GM21737 (cell line): ENCODE data around the gene ENOX1.

Experiments used
- ATAC-seq: cut with Tn5 transposase; IDR thresholded peaks from one replicate; pipeline ENCODE4 v1.9.1; 2021; ENCODE audit warnings: mild to moderate bottlenecking, moderate library complexity; ENCODE audit not compliant: unreplicated experiment

The ENOX1 gene

DNA sequence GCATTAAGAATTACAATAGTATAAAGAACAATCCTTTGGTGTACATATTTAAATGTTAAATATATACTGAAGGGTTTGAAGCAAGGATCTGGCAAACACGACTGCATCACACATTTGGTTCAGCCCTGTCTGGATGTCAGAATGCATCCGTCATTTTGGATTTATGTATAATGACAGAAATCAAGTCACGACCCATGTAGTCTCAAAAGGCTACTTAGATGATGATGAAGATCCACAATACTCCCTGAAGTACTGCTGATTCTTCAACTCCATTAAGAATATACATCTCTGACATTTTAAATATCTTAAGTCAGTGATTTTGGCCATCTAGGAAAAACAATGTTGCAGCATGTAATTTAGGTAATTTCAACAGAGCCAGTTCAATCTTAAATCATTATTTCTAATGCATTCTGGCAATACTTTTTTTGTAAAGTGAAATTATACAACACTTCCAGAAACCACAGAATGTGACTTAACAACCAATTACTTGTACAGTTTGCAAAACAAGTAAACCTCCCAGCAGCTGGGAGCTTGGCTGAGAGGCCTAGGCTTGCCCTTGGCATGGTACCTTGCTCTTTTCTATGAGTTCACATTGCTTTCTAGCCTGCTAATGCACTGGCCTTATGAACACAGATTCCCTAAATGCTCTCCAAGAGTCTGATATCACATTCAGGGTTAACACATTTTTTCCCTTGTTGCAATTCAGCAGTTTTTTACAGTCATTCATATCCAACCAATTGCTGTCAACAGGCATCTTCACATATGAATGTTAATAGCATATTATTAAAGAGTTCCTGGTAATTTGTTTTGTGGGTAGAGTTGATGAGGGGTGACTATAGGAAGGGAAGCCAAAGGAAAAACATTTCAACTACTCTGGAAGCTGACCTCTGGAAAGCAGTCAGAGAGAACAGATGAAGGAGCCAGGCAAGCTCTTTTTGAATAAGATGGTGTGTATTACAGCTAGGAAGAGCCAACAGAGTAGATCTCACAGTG is 175.2 kb downstream of the ENOX1 start:
- no peak for ATAC-seq

- no peak for ATAC-seq
Observed at GRCh38 chr13:43608400-43609137, 178.2 kb downstream of the ENOX1 start.

- ATAC-seq: no peak
Observed at GRCh38 chr13:43597599-43597945, 189.2 kb downstream of the ENOX1 start.

DNA sequence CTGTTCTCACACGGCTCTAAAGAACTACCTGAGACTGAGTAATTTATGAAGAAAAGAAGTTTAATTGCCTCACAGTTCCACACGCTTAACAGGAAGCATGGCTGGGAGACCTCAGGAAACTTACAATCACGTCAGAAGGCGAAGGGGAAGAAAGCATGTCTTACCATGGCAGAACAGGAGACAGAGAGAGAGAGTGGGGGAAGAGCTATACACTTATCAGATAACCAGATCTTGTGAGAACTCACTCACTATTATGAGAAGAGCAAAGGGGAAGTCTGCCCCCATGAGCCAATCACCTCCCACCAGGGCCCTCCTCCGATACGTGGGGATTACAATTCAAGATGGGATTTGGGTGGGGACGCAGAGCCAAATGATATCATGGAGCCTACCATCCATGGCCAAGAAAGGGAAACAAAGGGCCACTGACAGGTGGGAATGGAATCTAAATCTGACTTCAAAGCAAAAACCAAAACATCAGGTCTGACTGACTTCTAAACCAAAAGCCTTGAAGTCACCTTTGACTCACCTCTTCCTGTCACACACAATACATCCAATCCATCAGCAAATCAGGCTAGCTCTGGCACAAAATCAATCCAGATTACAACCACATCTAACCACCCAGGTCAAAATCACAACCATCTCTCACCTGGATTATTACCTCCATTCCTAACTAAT is 189.7 kb downstream of the ENOX1 start:
- ATAC-seq: no peak

- ATAC-seq: no peak
Observed at GRCh38 chr13:43596006-43596405, 190.8 kb downstream of the ENOX1 start.

GRCh38 chr13:43587376-43587775 is 199.4 kb downstream of the ENOX1 start:
- no peak for ATAC-seq

GRCh38 chr13:43584751-43585150 is 202.0 kb downstream of the ENOX1 start:
- no peak for ATAC-seq

GRCh38 chr13:43583321-43583720 is 203.5 kb downstream of the ENOX1 start:
- ATAC-seq: no peak

DNA sequence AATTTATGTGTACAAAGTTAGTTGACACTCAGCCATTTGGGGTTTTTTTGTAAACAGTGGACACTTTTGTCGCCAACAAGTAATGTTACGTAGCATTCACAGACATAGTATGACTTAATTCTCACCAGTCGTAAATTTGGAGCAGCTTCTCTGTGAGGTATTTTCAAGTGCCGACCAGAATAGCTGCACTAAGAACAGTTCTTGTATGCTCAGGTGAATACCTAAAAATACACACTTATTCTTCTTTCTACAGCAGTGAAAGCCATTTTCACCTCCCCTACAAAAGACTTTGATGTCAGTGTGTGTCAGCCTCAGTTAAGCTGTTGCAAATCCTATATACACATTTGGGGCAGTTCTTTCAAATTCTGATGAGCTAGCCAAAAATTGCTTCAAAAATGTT is 206.5 kb downstream of the ENOX1 start:
- ATAC-seq: no peak

- no peak for ATAC-seq
Observed at GRCh38 chr13:43579321-43579720, 207.5 kb downstream of the ENOX1 start.

DNA sequence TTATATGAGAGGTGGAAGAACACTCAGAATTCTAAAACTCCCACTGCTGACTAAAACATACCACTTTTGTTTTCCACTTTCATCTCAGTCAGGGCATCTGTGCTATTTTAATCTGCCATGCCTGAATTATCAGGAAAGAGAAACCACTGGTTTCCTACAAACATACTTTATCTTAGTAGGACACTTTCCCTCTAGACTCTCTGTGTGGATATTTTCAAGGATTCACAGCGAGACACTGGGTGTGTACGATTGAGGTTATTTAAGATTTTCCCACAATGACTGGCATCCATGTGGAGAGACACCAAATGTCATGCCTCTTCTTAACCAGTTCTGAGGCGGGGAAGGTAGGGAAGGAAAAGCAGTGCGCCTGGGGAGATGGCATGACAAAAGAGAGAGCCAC is 212.2 kb downstream of the ENOX1 start:
- ATAC-seq: no peak

GRCh38 chr13:43573802-43574514 is 212.8 kb downstream of the ENOX1 start:
- no peak for ATAC-seq

- ATAC-seq: no peak
Observed at GRCh38 chr13:43573361-43573740, 213.4 kb downstream of the ENOX1 start.

- no peak for ATAC-seq
Observed at GRCh38 chr13:43572656-43573360, 214.0 kb downstream of the ENOX1 start.

DNA sequence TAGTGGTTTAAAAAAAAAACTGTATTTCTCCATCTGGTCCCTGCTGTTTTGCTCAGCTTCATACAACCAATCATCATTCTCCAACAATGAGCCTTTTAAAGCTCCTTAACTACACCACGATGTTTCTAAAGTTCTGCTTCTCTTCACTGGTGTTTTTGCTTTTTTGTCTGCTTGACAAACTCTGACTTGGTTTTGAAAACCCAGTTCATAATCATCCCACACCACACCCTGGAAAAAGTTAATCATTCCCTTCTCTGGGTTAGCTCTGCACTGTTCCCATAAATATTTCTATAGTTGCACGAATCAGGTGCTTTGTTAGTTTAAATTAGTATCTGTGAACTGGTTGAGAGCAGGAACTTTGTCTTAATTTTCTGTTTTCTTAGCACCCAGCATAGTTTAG is 217.1 kb downstream of the ENOX1 start:
- no peak for ATAC-seq

GRCh38 chr13:43567608-43568007 is 219.2 kb downstream of the ENOX1 start:
- ATAC-seq: no peak

DNA sequence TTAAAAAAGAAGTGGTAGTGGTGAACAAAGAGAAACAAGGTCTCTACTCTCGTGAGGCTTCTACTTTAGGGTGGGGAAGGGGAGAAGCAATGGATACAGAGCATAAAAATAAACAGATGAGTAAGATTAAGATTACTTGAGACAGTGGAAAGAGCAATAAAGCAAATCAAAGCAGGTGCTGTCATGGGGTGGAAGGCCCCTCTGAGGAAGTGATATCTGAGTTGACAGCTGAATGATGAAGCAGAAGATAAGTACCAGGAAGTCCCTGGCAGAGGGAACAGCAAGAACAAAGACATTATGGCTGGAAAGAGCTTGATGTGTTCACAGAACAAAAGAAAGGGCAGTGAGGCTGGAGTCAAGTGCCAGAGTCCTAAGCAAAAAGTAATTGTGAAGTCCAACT is 221.8 kb downstream of the ENOX1 start:
- ATAC-seq: no peak

- no peak for ATAC-seq
Observed at GRCh38 chr13:43561081-43561480, 225.7 kb downstream of the ENOX1 start.

- no peak for ATAC-seq
Observed at GRCh38 chr13:43558939-43559338, 227.8 kb downstream of the ENOX1 start.

- no peak for ATAC-seq
Observed at GRCh38 chr13:43558326-43558725, 228.4 kb downstream of the ENOX1 start.
